NCI-H526 (cell line): ENCODE measurements around the gene CBFB.

ENCODE experiments used
- DNase-seq, 2 experiments: peaks; one replicate each; lab custom pipeline; 2025; lab: John Stamatoyannopoulos, UW

The CBFB gene

DNA sequence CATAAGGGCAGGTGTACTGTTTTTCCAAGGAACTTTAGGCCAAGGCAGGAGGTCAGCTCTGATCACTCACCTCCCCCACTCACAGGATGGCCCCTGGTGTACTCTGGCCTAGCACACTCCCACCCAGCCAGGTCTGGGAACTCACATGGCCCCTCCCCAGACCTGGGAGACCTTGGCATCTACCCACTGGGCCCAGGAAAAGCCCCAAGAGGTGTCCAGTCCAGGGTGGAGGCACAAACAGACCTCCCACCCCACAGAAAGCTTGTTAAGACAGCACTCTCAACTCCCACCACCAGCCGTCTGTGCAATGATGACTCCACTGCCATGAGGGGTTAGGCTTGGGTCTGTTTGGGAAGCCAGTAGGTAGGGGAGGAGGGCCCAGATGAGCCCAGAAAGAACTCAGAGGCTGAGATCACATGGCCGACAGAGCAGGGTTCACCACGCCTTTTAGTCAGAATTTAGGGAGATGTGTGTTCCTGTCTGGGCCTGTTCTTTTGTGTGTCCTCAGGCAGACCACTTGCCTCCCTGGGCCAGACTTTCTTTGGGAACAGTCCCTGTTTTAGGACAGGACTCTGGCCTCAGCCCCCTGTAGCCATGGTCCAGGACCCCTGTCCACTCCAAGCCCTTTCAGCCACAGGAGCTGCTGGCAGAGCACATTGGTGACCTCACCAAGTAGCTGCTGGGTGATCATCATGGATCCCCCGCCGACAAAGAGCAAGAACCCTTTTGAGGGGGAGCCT, 12.1 kb upstream of the CBFB start:
- DNase-seq, result no peak

DNA sequence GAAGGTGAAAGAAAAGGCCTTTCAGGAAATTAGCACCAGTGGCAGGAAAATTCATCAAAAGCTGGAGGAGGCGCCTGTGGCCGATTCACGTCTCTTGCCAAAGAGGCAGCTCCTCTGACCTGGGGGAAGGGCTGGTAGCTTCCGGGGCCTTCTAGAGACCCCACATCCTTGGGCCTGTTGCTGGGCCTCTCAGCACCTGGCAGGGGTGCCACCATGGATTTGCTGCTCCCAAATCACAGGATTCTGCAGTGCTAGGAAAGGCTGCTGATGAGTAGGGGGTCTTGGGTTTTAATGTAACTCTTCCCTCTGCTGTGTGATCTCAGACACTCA, 11.6 kb upstream of the CBFB start:
- no peak for DNase-seq

DNA sequence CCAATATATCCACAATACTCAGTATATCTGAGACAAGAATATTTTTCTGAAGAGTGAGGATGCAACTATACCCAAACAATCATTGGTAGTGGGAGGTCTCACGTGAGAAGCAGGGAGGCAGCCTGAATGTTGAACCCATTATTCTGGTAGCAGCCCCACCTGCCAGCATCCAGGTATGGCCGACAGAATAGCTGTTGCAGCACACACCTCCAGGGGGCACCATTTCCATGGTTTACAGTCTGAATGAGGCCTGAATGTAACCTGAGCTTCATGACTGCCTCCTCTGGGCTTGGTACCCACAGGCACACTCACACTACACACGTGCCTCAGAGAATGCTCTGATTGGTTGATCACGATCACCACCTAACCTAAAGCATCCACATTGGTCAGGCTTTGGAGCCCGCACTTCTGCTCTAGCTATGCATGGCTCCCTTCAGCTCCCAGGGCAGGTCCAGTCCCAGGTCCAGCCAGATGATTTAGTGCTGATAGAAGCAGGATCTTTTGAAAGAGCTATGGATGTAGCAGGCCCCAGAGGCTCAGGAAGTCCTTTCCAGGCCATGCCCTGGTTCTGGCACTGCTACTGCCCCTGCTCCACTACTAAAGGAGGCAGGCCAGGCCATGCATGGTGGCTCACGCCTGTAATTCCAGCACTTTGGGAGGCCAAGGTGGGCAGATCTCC, 11.0 kb upstream of the CBFB start:
- DNase-seq, result peak; percentile 85 to 90

GRCh38 chr16:67019171-67019570, 9.8 kb upstream of the CBFB start:
- DNase-seq, result no peak

DNA sequence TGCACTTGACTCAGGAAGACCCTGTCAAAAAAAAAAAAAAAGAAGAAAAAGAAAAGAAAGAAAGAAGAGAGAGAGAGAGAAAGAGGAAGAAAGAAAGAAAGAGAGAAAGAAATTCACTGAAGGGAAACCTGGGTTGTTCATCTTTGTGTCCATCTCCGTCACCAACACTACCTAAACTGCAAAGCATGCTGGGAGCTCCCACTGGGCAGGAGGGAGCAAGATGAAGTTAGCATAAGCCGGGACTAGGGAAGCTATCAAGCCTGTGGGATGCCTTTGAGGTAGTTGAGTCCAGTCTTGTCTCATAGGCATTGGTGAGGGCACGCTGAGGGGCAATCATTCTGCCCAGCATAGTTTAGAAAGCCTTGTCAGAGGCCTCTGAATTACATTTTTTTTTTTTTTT, 7.6 kb upstream of the CBFB start:
- DNase-seq, result no peak

DNA sequence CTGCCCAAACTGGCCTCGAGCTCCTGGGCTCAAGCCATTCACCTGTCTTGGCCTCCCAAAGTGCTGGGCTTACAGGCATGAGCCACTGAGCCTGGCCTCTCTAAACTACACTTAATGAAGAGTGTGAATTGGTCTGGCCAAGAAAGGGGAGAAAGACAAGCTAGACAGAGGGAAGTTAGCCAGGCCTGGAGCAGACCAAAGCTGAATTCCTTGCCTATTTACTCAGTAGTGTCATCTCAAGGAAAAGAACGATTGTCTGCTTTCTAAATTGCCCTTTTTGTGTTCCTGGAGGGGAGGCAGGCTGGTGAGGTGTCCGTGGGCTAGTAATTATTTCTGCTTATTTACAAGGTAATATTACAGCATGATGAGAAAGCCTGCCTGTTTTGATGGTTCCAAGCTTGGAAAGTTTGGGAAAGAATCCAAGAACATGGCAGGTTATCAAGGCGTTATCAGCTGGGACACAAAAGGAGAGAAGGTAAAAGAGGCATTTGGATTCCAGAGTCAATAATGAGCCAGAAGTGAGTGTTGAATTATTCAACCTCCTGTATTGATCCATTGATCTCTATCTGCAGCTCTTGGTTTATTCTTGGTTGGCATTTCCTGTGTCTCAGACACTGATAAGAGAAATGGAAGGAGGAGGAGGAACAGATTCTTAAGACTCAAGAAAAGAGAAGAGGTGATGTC, 6.3 kb upstream of the CBFB start:
- no peak for DNase-seq

DNA sequence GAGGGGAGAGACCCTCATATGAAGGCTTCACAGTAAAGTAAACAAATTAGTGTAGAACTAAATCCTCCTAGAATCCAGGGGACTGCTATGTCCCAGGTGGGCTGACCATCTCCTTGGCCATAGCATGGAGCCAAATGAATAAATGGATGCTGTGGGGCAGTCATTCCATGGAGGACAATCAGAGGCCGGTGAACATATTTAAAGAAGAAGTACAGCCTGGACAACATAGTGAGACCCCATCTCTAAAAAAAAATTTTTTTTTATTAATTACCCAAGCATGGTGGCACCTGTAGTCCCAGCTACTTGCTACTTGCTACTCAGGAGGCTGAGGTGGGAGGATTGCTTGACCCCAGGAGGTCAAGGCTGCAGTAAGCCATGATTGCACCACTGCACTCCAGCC, 5.3 kb upstream of the CBFB start:
- no peak for DNase-seq

DNA sequence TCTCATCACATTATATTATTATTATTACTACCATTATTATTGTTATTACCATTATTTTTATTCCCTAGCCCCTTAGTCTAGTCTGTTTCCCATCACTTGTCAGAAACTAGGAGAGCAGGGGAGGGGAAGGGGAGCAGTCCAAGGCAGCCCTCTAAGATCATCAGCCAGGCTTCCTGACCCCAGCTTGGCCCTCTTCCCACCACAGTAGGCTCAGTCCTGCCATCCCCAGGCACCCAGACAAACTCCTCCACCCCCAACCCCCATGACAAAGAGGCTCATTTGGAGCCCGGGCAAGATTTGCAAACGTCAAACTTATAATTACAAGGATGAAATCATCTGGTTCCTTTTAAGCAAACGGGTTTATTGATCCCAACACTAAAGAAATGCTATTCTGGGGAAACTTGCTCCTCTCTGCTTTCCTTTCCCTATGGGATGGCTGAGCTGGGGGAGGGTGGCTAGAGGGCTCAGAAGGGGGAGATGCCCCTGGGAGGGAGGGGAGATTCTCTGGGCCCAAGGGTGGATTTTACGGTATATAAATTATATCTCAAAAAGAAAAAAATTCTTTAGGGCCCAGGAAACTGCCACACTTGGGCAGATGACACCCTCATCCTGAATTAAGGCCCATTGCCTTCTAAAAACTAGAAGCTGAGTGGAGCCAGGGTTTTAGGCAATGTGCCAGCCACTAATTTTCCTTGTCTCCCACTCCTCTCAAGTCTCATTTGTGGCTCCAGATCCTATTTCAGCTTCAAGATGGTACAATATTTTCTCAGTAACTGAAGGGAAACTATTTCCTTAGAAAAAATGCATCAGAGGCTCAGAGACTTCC, 4.4 kb upstream of the CBFB start:
- no peak for DNase-seq

DNA sequence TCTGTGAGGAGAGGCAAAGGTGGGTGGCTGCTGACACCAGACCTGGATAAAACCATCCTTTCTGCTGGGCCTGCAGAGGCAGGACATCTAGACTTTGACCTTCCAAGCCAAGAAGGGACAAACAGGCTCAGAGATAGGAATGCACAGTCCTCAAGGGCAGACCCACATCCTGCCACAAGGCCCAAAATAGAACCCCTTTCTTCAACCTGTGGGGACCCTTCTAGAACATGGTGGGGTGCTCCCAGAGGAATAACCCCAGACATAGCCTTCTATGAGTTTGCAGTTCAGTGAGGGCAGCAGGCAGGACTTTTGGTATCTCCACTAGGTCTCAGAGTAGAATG, 3.8 kb upstream of the CBFB start:
- no peak for DNase-seq

DNA sequence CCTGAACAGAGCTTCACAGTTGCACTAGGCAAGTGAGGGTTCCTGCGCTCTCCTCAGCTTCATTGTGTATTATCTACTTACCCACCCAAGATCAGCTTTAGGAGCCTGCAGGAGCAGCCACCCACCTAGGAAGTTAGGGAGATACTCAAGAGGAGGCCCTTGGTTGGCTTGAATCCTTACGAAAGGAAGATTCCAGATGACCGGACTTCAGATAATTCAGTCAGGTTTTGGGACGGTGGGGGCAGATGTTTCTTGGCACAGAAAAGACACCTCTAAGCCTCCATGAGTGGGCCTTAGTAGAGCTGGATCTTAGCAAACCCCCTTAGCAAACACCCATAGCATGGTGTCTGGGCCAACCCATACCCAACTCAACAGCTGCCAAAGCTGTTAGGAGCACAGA, 2.4 kb upstream of the CBFB start:
- no peak for DNase-seq

DNA sequence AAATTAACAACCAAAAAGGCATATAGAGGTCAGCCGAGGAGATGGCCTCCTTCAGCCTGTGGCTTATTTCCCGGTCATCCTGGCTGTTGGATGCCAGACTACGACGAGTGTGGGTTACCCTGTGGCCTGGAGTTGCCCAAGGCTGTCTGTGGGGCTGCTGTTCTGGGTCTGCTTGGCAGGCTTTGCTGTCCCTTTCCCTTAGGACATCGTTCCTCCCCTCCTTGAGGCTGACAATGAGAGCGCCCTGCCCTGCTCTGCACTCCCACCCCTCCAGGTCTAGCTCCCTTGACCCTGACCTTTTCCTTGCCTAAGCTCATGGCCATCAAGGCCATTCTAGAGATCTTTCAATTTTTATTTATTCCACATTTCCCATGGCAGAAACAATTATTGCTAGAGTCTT, 1.9 kb upstream of the CBFB start:
- DNase-seq, result no peak

GRCh38 chr16:67028167-67028695, 718 bp upstream of the CBFB start:
- DNase-seq, result no peak

DNA sequence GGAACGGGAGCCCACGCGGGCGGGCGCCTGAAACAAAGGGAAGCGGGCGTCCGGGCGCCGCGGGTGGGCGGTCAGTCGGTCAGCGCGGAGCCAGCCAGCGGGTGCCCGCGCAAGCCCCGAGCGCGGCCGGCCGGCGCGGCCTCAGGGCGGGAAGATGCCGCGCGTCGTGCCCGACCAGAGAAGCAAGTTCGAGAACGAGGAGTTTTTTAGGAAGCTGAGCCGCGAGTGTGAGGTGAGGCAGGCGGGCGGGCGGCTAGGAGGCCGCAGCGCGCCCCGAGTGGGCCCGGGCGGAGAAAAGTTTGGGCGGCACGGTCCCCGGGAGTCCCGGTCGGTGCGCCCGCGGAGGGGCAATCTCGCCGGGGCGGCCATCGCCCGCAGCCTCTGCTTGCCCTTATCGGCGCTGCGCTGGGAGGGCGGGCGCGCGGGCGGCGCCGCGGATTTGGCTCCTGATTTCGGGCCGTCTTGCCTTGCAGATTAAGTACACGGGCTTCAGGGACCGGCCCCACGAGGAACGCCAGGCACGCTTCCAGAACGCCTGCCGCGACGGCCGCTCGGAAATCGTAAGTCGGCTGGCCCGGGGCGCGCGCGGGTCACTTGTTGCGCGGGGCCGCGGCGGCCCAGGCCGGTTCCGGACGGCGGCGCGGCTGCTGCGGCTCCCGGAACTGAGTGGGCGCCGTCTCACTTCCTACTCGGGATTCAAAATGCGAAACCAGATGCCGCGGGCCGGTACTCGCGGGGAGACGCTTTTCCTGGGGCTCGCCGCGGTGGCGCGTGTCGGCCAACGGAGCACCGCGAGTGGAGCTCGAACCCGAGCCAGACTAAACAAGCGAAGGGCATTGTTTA, 526 bp downstream of the CBFB start:
- peak in 1 of 2 experiments; percentile 54 for DNase-seq

DNA sequence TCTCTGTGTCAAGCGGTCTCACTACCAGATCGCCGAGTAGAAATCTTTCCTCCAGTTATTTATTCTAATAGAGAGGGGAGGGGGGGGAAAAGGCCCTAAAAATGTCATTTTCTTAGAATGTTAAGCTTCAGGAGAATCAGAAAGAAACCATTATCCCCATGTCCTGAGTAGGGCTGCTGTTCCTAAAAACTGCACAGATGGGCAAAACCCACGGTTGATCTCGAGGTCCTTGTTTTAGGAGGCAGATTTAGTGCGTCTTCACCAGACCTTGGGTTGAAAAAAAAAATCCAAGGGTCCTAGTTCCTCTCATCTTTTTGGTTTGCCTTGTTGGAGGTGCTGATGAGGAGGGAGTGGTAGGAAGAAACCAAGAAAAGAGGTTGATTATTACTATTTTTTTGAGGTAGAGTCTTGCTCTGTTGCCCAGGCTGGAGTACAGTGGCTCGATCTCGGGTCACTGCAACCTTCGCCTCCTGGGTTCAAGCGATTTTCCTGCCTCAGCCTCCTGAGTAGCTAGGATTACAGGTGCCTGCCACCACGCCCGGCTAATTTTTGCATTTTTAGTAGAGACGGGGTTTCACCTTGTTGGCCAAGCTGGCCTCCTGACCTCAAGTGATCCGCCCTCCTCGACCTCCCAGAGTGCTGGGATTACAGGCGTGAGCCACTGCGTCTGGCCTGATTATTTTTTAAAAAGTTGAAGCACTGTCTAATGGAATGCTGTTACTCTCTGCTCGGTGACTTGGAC, 1.4 kb downstream of the CBFB start:
- DNase-seq, result no peak

DNA sequence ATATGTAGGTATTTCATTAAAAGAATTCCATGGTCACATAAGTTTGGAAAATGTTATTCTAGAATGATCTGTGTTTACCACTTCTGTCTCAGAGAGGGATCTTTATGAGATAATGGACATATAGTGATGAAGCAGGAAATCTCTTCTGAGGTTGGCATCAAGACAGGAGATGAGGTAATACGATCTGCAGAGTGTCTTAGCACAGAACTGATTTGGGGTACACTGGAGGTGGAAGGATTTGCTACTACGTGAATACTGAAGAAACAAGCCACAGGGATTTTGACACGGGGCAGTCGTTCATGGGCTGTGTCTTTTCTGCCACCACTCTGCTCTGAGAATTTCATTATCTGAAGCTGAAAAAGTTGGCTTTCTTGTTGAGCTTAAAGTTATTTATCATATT, 5.5 kb downstream of the CBFB start:
- no peak for DNase-seq

GRCh38 chr16:67035364-67035763, 6.4 kb downstream of the CBFB start:
- no peak for DNase-seq

- DNase-seq, result no peak
Measured at GRCh38 chr16:67036323-67036741, 7.4 kb downstream of the CBFB start.

DNA sequence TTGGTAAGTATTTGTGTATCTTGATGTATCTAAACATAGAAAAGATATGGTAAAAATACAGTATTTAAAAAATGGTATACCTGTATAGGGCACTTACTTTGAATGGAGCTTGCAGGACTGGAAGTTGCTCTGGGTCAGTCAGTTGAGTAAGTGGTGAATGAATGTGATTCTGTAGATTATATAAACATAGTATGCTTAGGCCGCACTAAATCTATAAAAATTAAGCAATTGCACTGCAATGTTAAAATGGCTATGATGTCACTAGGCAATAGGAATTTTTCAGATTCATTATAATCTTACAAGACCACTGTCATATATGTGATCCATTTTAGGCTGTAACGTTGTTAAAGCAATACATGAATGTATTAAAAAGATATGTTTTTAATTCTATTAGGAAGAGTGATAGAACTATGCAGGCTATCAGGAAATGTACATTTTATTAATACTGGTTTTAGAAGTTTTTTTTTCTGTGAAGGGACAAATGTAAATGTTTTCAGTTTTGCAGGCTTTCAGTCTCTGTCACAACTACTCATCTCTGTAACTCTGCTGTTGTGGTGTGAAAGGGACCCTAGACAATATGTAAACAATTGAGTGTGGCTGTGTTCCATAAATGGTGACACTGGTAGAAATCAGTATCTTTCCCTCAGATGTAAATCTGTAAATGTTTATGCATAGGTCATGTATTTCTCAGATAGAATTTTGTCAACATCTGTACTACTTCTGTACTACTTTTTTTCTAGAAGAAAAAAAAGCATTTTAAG, 10.5 kb downstream of the CBFB start:
- no peak for DNase-seq

- no peak for DNase-seq
Measured at GRCh38 chr16:67040166-67040565, 11.2 kb downstream of the CBFB start.

DNA sequence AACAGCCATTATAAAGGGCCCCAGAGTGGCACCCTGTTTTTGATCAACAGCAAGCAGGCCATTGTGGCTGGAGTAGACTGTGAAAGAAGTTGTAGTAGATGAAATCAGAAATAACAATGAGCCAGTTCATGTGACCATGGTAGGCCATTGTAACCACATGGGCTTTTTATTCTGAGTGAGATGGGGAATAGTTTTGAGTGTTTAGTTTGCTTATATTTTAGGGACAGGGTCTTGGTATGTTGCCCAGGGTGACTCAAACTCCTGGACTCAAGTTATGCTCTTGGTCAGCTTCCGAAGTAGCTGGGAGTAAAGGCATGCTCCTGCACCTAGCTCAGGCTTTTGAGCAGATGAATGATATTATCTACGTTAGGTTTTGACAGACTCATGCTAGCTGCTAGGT, 12.0 kb downstream of the CBFB start:
- no peak for DNase-seq
